PC-9 (cell line): Measurements from ENCODE around the gene NFIA. TPM values are rescaled to one million over a fixed set of nuclear protein-coding genes. Genes with fewer than 3 reads are reported as not detected.

Source experiments
- BruUV-seq: library from RNA; stranded (reverse); fragments of 400-500 nt; replicated peaks from 2 replicates; lab custom pipeline; 2021; lab: Mats Ljungman, UMichigan
- CTCF ChIA-PET: fragments of 300-600 bp; sonication (Branson Sonifier 250); formaldehyde crosslinking; loops from one replicate; lab custom pipeline; 2022; ENCODE audit warnings: antibody characterized with exemption; lab: Charles Lee
- POLR2A ChIA-PET: fragments of 300-600 bp; sonication (Branson Sonifier 250); formaldehyde crosslinking; loops from one replicate; lab custom pipeline; 2022; ENCODE audit warnings: antibody characterized with exemption; ENCODE audit not compliant: unreplicated experiment; lab: Charles Lee
- DNase-seq, 2 experiments: peaks; one replicate each; pipeline versions ENCODE4 v3.0.0 to v3.0.0-alpha.2; 2015 to 2022; ENCODE audit warnings: mixed read lengths in 1 of 2
- H2AFZ ChIP-seq: fragments of 200-600 bp; sonication (generic); 2 replicates; pipeline ENCODE4 v1.8.1; 2017; ENCODE audit warnings: antibody characterized with exemption
- H3F3A ChIP-seq: fragments of 200-600 bp; sonication (generic); 2 replicates; pipeline ENCODE4 v1.8.1; 2017; ENCODE audit warnings: antibody characterized with exemption, mild to moderate bottlenecking, low read depth; ENCODE audit not compliant: insufficient read depth
- H3K27ac ChIP-seq: fragments of 200-600 bp; sonication (generic); 2 replicates; pipeline ENCODE4 v1.6.1; 2016; ENCODE audit warnings: mixed run types
- H3K27me3 ChIP-seq: fragments of 200-600 bp; sonication (generic); 2 replicates; pipeline ENCODE4 v1.6.1; 2016; ENCODE audit warnings: low read depth, mixed run types; ENCODE audit not compliant: insufficient read depth
- H3K36me3 ChIP-seq: fragments of 200-600 bp; sonication (generic); 2 replicates; pipeline ENCODE4 v1.6.1; 2016; ENCODE audit warnings: low read depth, mixed run types
- H3K4me1 ChIP-seq: fragments of 200-600 bp; sonication (generic); replicated peaks from 2 replicates; pipeline ENCODE4 v1.6.1; 2016; ENCODE audit warnings: mixed run types; ENCODE audit not compliant: insufficient read depth
- H3K4me2 ChIP-seq: fragments of 200-600 bp; sonication (generic); 2 replicates; pipeline ENCODE4 v1.6.1; 2017; ENCODE audit warnings: mixed run types
- H3K4me3 ChIP-seq: fragments of 200-600 bp; sonication (generic); 2 replicates; pipeline ENCODE4 v1.6.1; 2016; ENCODE audit warnings: mixed run types
- H3K79me2 ChIP-seq: fragments of 200-600 bp; sonication (generic); 2 replicates; pipeline ENCODE4 v1.6.1; 2017; ENCODE audit warnings: low read depth, mixed run types
- H3K9me2 ChIP-seq: fragments of 200-600 bp; sonication (generic); 2 replicates; pipeline ENCODE4 v1.8.1; 2017; ENCODE audit warnings: mild to moderate bottlenecking; ENCODE audit not compliant: insufficient read depth
- H3K9me3 ChIP-seq: fragments of 200-600 bp; sonication (generic); 2 replicates; pipeline ENCODE4 v1.8.1; 2016; ENCODE audit warnings: low read depth; ENCODE audit not compliant: insufficient read depth
- H4K20me1 ChIP-seq: fragments of 200-600 bp; sonication (generic); 2 replicates; pipeline ENCODE4 v1.8.1; 2017; ENCODE audit not compliant: insufficient read depth
- EZH2 ChIP-seq: fragments of 200-600 bp; sonication (generic); IDR thresholded peaks from 2 replicates; pipeline ENCODE4 v1.8.0; 2017; ENCODE audit warnings: antibody characterized with exemption, low read depth
- intact Hi-C: fragments of 100-400 bp; cut with micrococcal nuclease; formaldehyde crosslinking; loops from one replicate; pipeline ENCODE4 v1.10.0; 2022; ENCODE audit not compliant: unreplicated experiment
- total RNA-seq: library from RNA; stranded (reverse); gene quantifications from 2 replicates; pipeline ENCODE4 v1.2.3, GENCODE V29; 2021
- TF ChIP-seq, protein P1 (sequence below): fragments of 200-600 bp; sonication (generic); conservative IDR thresholded peaks from 2 replicates; pipeline ENCODE4 v1.6.1; 2017; ENCODE audit warnings: mixed run types, antibody characterized with exemption, mild to moderate bottlenecking, moderate library complexity

Gene NFIA
- total RNA-seq, 1 experiment from 2014 or later: 26.7 TPM

DNA sequence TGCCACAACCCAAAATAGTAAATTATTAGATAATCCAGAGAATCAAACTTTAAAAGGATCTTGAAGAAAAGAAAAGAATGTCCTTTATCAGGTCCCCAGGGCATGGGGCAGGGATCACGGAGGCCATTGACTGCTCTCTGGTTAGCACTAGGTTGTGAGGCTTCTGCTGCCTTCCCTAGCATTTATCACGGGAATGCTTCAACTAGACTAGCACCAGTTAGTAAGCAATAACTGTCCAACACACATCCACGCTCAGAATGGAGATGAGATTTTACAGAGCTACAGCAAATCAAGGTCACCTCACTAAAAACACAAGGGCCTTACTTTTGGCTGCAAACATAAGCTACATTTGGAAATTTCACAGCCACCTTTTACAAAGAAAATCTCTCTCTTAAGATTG lies 304.0 kb downstream of the NFIA start:
- BruUV-seq: no TSS peak
- Histone ChIP-seq H3F3A (no peaks in the 10 kb centered on the region), H3K4me1 (no peaks in the 10 kb centered on the region), H3K4me2 (no peak overlapping the region), H3K36me3 (peaks cover 11% of the 10 kb centered on the region; the same call in 1 of the 2 replicates), H4K20me1 (no peaks in the 10 kb centered on the region), H3K9me2 (no peaks in the 10 kb centered on the region), H2AFZ (no peak overlapping the region), H3K27ac (no peak overlapping the region), H3K9me3 (no peaks in the 10 kb centered on the region; the same call in 1 of the 2 replicates), H3K4me3 (no peak overlapping the region), H3K79me2 (no peaks in the 10 kb centered on the region), H3K27me3 (no peaks in the 10 kb centered on the region)
- no peak for DNase-seq
- TF ChIP-seq, protein P1, sequence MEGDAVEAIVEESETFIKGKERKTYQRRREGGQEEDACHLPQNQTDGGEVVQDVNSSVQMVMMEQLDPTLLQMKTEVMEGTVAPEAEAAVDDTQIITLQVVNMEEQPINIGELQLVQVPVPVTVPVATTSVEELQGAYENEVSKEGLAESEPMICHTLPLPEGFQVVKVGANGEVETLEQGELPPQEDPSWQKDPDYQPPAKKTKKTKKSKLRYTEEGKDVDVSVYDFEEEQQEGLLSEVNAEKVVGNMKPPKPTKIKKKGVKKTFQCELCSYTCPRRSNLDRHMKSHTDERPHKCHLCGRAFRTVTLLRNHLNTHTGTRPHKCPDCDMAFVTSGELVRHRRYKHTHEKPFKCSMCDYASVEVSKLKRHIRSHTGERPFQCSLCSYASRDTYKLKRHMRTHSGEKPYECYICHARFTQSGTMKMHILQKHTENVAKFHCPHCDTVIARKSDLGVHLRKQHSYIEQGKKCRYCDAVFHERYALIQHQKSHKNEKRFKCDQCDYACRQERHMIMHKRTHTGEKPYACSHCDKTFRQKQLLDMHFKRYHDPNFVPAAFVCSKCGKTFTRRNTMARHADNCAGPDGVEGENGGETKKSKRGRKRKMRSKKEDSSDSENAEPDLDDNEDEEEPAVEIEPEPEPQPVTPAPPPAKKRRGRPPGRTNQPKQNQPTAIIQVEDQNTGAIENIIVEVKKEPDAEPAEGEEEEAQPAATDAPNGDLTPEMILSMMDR: no peak
- TF ChIP-seq EZH2: no peak
- ChIA-PET CTCF (no interaction called here), POLR2A (no interaction called here)
- intact Hi-C loops: no loop called here

DNA sequence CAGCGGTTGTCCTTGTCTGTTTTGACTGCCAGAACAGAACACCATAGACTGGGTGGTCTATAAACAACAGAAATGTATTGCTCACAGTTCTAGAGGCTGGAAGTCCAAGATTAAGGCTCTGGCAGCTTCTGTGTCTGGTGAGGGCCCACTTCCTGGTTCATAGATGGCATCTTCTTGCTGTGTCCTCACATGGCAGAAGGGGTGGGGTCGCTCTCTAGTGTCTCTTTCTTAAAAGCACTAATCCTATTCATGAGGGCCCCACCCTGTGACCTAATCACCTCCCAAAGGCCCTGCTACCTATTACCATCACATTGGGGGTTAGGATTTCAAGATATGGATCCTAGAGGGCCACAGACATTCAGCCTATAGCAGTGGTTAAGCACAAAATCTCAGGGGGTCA lies 304.4 kb downstream of the NFIA start:
- Histone ChIP-seq H3K4me2 (no peak overlapping the region), H3K4me3 (no peak overlapping the region), H2AFZ (no peak overlapping the region), H3F3A (no peaks in the 10 kb centered on the region), H3K27me3 (no peaks in the 10 kb centered on the region), H4K20me1 (no peaks in the 10 kb centered on the region), H3K4me1 (no peaks in the 10 kb centered on the region), H3K9me3 (no peaks in the 10 kb centered on the region; the same call in 1 of the 2 replicates), H3K36me3 (peaks cover 11% of the 10 kb centered on the region; the same call in 1 of the 2 replicates), H3K27ac (no peak overlapping the region), H3K79me2 (no peaks in the 10 kb centered on the region), H3K9me2 (no peaks in the 10 kb centered on the region)
- BruUV-seq: no TSS peak
- DNase-seq: no peak
- no peak for TF ChIP-seq EZH2
- TF ChIP-seq, protein P1: no peak
- CTCF ChIA-PET: no interaction called here
- POLR2A ChIA-PET: no interaction called here
- intact Hi-C loops: no loop called here

DNA sequence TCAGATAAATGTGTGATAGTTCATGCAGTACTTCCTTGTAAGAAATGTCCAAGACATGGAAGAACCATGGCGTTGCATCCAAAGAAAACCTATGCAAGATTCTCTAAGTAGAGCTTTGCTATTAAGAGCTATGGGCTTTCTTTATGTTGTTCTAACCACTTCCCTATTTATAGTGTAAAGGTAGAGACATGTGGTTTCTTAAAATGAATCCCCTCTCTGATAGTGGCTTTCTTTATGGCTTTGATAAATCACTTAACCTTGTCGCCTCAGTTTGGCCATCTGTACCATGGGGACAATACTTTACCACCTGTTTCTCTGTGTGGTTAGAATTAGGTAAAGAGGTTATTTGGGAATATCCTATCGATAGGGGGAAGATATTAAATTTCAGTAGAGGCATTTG lies 305.5 kb downstream of the NFIA start:
- no peak overlapping the region for H3K4me2 ChIP-seq
- no peaks in the 10 kb centered on the region for H4K20me1 ChIP-seq
- peaks cover 11% of the 10 kb centered on the region; the same call in 1 of the 2 replicates for H3K36me3 ChIP-seq
- no peak for TF ChIP-seq EZH2
- TF ChIP-seq, protein P1: no peak
- no peaks in the 10 kb centered on the region for H3F3A ChIP-seq
- H3K79me2 ChIP-seq: no peaks in the 10 kb centered on the region
- DNase-seq: no peak
- POLR2A ChIA-PET: no interaction called here
- no peak overlapping the region for H3K4me3 ChIP-seq
- intact Hi-C loops: no loop called here
- H3K4me1 ChIP-seq: no peaks in the 10 kb centered on the region
- H3K9me3 ChIP-seq: no peaks in the 10 kb centered on the region; the same call in 1 of the 2 replicates
- no TSS peak for BruUV-seq
- H3K9me2 ChIP-seq: no peaks in the 10 kb centered on the region
- no peak overlapping the region for H2AFZ ChIP-seq
- CTCF ChIA-PET: no interaction called here
- no peak overlapping the region for H3K27ac ChIP-seq
- H3K27me3 ChIP-seq: no peaks in the 10 kb centered on the region
